KMS-11 (cell line): ENCODE measurements around the gene RELN.

Source experiments
- H2AFZ ChIP-seq: fragments of 200-600 bp; sonication (generic); 2 replicates; pipeline ENCODE4 v1.6.1; 2016; ENCODE audit warnings: antibody characterized with exemption, mixed run types, low read depth
- H3K27ac ChIP-seq: fragments of 200-600 bp; sonication (generic); 2 replicates; pipeline ENCODE4 v1.6.1; 2016; ENCODE audit warnings: mild to moderate bottlenecking, mixed run types
- H3K27me3 ChIP-seq: fragments of 200-600 bp; sonication (generic); 2 replicates; pipeline ENCODE4 v1.6.1; 2017; ENCODE audit warnings: mild to moderate bottlenecking, low read depth, mixed run types, moderate library complexity; ENCODE audit not compliant: insufficient read depth
- H3K36me3 ChIP-seq: fragments of 200-600 bp; sonication (generic); 2 replicates; pipeline ENCODE4 v1.6.1; 2017; ENCODE audit warnings: mild to moderate bottlenecking, mixed run types; ENCODE audit not compliant: insufficient read depth
- H3K4me1 ChIP-seq: fragments of 200-600 bp; sonication (generic); 2 replicates; pipeline ENCODE4 v1.6.1; 2016; ENCODE audit warnings: mild to moderate bottlenecking, low read depth, mixed run types; ENCODE audit not compliant: poor library complexity, severe bottlenecking
- H3K4me2 ChIP-seq: fragments of 200-600 bp; sonication (generic); 2 replicates; pipeline ENCODE4 v1.7.0; 2016; ENCODE audit warnings: mild to moderate bottlenecking, mixed run types
- H3K4me3 ChIP-seq: fragments of 200-600 bp; sonication (generic); IDR thresholded peaks from 2 replicates; pipeline ENCODE4 v1.6.1; 2017; ENCODE audit warnings: low read depth, low read length, mixed read lengths; ENCODE audit not compliant: insufficient read depth
- H3K79me2 ChIP-seq: fragments of 200-600 bp; sonication (generic); 2 replicates; pipeline ENCODE4 v1.6.1; 2016; ENCODE audit warnings: low read depth, mixed run types; ENCODE audit not compliant: insufficient read depth
- H3K9ac ChIP-seq: fragments of 200-600 bp; sonication (generic); 2 replicates; pipeline ENCODE4 v1.6.1; 2016; ENCODE audit warnings: mild to moderate bottlenecking, mixed run types
- H4K20me1 ChIP-seq: fragments of 200-600 bp; sonication (generic); 2 replicates; pipeline ENCODE4 v1.6.1; 2016; ENCODE audit warnings: mild to moderate bottlenecking, mixed run types; ENCODE audit not compliant: insufficient read depth
- CTCF ChIP-seq: fragments of 200-600 bp; sonication (generic); conservative IDR thresholded peaks from 2 replicates; pipeline ENCODE4 v1.6.1; 2017; ENCODE audit warnings: low read depth, mild to moderate bottlenecking, antibody characterized with exemption, low read length, moderate library complexity, mixed read lengths

Gene RELN

GRCh38 chr7:103592844-103593243, 396.6 kb downstream of the RELN start:
- no peaks in the 10 kb centered on the region for H4K20me1 ChIP-seq
- H3K4me3 ChIP-seq: no peak overlapping the region
- no peak overlapping the region for H3K9ac ChIP-seq
- H3K36me3 ChIP-seq: no peaks in the 10 kb centered on the region
- H3K79me2 ChIP-seq: no peaks in the 10 kb centered on the region
- H3K27ac ChIP-seq: no peak overlapping the region
- no peak overlapping the region for H2AFZ ChIP-seq
- H3K4me2 ChIP-seq: no peak overlapping the region
- H3K4me1 ChIP-seq: no peaks in the 10 kb centered on the region
- no peak for TF ChIP-seq CTCF
- no peaks in the 10 kb centered on the region for H3K27me3 ChIP-seq

GRCh38 chr7:103592187-103592586, 397.3 kb downstream of the RELN start:
- Histone ChIP-seq H3K27me3 (no peaks in the 10 kb centered on the region), H3K79me2 (no peaks in the 10 kb centered on the region), H3K9ac (no peak overlapping the region), H2AFZ (no peak overlapping the region), H3K4me3 (no peak overlapping the region), H3K36me3 (no peaks in the 10 kb centered on the region), H3K27ac (no peak overlapping the region), H3K4me2 (no peak overlapping the region), H4K20me1 (no peaks in the 10 kb centered on the region), H3K4me1 (no peaks in the 10 kb centered on the region)
- no peak for TF ChIP-seq CTCF

GRCh38 chr7:103580031-103580430, 409.4 kb downstream of the RELN start:
- H3K9ac ChIP-seq: no peak overlapping the region
- no peaks in the 10 kb centered on the region for H3K36me3 ChIP-seq
- H3K4me2 ChIP-seq: no peak overlapping the region
- no peaks in the 10 kb centered on the region for H4K20me1 ChIP-seq
- H2AFZ ChIP-seq: no peak overlapping the region
- no peaks in the 10 kb centered on the region for H3K27me3 ChIP-seq
- no peak for TF ChIP-seq CTCF
- no peaks in the 10 kb centered on the region for H3K79me2 ChIP-seq
- H3K4me1 ChIP-seq: no peaks in the 10 kb centered on the region
- no peak overlapping the region for H3K27ac ChIP-seq
- H3K4me3 ChIP-seq: no peak overlapping the region

- no peak overlapping the region for H3K4me2 ChIP-seq
- H3K36me3 ChIP-seq: no peaks in the 10 kb centered on the region
- H2AFZ ChIP-seq: no peak overlapping the region
- H3K9ac ChIP-seq: no peak overlapping the region
- no peaks in the 10 kb centered on the region for H4K20me1 ChIP-seq
- H3K27ac ChIP-seq: no peak overlapping the region
- no peak for TF ChIP-seq CTCF
- no peaks in the 10 kb centered on the region for H3K4me1 ChIP-seq
- no peaks in the 10 kb centered on the region for H3K27me3 ChIP-seq
- no peak overlapping the region for H3K4me3 ChIP-seq
- no peaks in the 10 kb centered on the region for H3K79me2 ChIP-seq
These were observed 412.4 kb downstream of the RELN start for GRCh38 chr7:103577059-103577458.

GRCh38 chr7:103576641-103577040, 412.8 kb downstream of the RELN start:
- Histone ChIP-seq H3K4me1 (no peaks in the 10 kb centered on the region), H3K36me3 (no peaks in the 10 kb centered on the region), H3K27ac (no peak overlapping the region), H3K79me2 (no peaks in the 10 kb centered on the region), H2AFZ (no peak overlapping the region), H3K4me3 (no peak overlapping the region), H3K27me3 (no peaks in the 10 kb centered on the region), H4K20me1 (no peaks in the 10 kb centered on the region), H3K9ac (no peak overlapping the region), H3K4me2 (no peak overlapping the region)
- TF ChIP-seq CTCF: no peak
